GM12878 (cell line): Measurements from ENCODE around the gene TRIP4. TPM values are rescaled to one million over a fixed set of nuclear protein-coding genes. Genes with fewer than 3 reads are reported as not detected.

Experiments
- ATAC-seq: fragments of 200-7000 bp; cut with Tn5 transposase; 3 replicates; pipeline ENCODE4 v1.9.1; 2020; ENCODE audit warnings: mild to moderate bottlenecking, moderate library complexity
- BruUV-seq: library from RNA; stranded (reverse); fragments of 400-500 nt; replicated peaks from 2 replicates; lab custom pipeline; 2021; lab: Mats Ljungman, UMichigan
- CTCF ChIA-PET: fragments of 300-600 bp; sonication (Branson Sonifier 250); formaldehyde crosslinking; extraction: SDS; loops from one replicate; lab custom pipeline; 2021; ENCODE audit warnings: inconsistent platforms; lab: Yijun Ruan, JAX
- POLR2A ChIA-PET: fragments of 350-600 bp; formaldehyde crosslinking; extraction: SDS; loops from one replicate; lab custom pipeline; 2021; ENCODE audit warnings: inconsistent platforms; lab: Charles Lee
- RAD21 ChIA-PET: fragments of 300-600 bp; sonication (Branson Sonifier 250); formaldehyde crosslinking; loops from one replicate; lab custom pipeline; 2023; ENCODE audit warnings: antibody characterized with exemption; ENCODE audit not compliant: unreplicated experiment; lab: Charles Lee
- SMC1A ChIA-PET: fragments of 300-600 bp; sonication (Branson Sonifier 250); formaldehyde crosslinking; loops from one replicate; lab custom pipeline; 2023; ENCODE audit not compliant: unreplicated experiment, uncharacterized antibody; lab: Charles Lee
- DNase-seq: peaks from one replicate; pipeline ENCODE4 v3.0.0-alpha.2; 2011; ENCODE audit warnings: low read depth, low spot score
- FAIRE-seq: peaks from 3 replicates; lab custom pipeline; 2011; peaks lifted over from hg19 to GRCh38; lab: Jason Lieb, UNC
- H2AFZ ChIP-seq: 2 replicates; pipeline ENCODE4 v1.6.0; 2011; ENCODE audit warnings: low read depth, low read length, control low read depth; ENCODE audit not compliant: control insufficient read depth
- H3K27ac ChIP-seq: 2 replicates; pipeline ENCODE4 v1.5.1; 2011; ENCODE audit warnings: control low read depth; ENCODE audit not compliant: control insufficient read depth, insufficient read depth
- H3K27me3 ChIP-seq, 2 experiments: replicated peaks in 1 of 2; 2 replicates each; pipeline versions ENCODE4 v1.6.0 to v1.6.1; 2011; ENCODE audit warnings: low read length in 1 of 2; ENCODE audit not compliant: control insufficient read depth in 2 of 2, insufficient read depth in 2 of 2
- H3K36me3 ChIP-seq, 2 experiments: 2 replicates each; pipeline ENCODE4 v1.5.1; 2011; ENCODE audit warnings: low read length in 1 of 2; ENCODE audit not compliant: control insufficient read depth in 2 of 2, insufficient read depth in 2 of 2
- H3K4me1 ChIP-seq: 2 replicates; pipeline ENCODE4 v1.6.1; 2011; ENCODE audit warnings: mild to moderate bottlenecking, low read length, moderate library complexity, mixed read lengths; ENCODE audit not compliant: control insufficient read depth, insufficient read depth
- H3K4me2 ChIP-seq: 2 replicates; pipeline ENCODE4 v1.6.0; 2011; ENCODE audit warnings: control low read depth; ENCODE audit not compliant: control insufficient read depth, insufficient read depth
- H3K4me3 ChIP-seq: fragments of 200-600 bp; sonication (generic); 2 replicates; pipeline ENCODE4 v1.5.1; 2016
- H3K79me2 ChIP-seq: 2 replicates; pipeline ENCODE4 v1.6.0; 2011; ENCODE audit warnings: low read length; ENCODE audit not compliant: control insufficient read depth, insufficient read depth
- H3K9ac ChIP-seq: 2 replicates; pipeline ENCODE4 v1.8.0; 2011; ENCODE audit warnings: low read length, control low read depth, mixed read lengths; ENCODE audit not compliant: control insufficient read depth, insufficient read depth
- H3K9me3 ChIP-seq: replicated peaks from 3 replicates; pipeline ENCODE4 v1.5.1; 2011; ENCODE audit warnings: mild to moderate bottlenecking, low read length; ENCODE audit not compliant: control insufficient read depth, insufficient read depth
- H4K20me1 ChIP-seq: 2 replicates; pipeline ENCODE4 v1.6.0; 2011; ENCODE audit not compliant: control insufficient read depth, insufficient read depth
- E4F1 ChIP-seq: fragments of 450-650 bp; IDR thresholded peaks from 2 replicates; pipeline ENCODE4 v1.6.1; 2018; ENCODE audit warnings: borderline replicate concordance, mild to moderate bottlenecking; ENCODE audit not compliant: partially characterized antibody
- POU2F2 ChIP-seq: IDR thresholded peaks from 3 replicates; pipeline ENCODE4 v1.6.1; 2011; ENCODE audit warnings: low read depth, mild to moderate bottlenecking, low read length, borderline replicate concordance
- ZBTB11 ChIP-seq: fragments of 450-650 bp; formaldehyde crosslinking; IDR thresholded peaks from 2 replicates; pipeline ENCODE4 v1.5.0; 2022; ENCODE audit warnings: mild to moderate bottlenecking, missing genetic modification characterization
- ZNF687 ChIP-seq: fragments of 450-650 bp; IDR thresholded peaks from 2 replicates; pipeline ENCODE4 v1.6.1; 2017; ENCODE audit warnings: mild to moderate bottlenecking, moderate library complexity
- in situ Hi-C: fragments of 300-500 bp; cut with MboI; formaldehyde crosslinking; loops from 9 replicates; pipeline ENCODE4 v1.14.3; 2018; ENCODE audit warnings: mixed read lengths
- intact Hi-C: fragments of 100-400 bp; cut with micrococcal nuclease; formaldehyde crosslinking; loops from one replicate; pipeline ENCODE4 v1.14.2; 2022; ENCODE audit not compliant: unreplicated experiment
- polyA plus RNA-seq, 11 experiments: library from polyadenylated mRNA; depleted of rRNA in 4 of 11; unstranded in 6 of 11; stranded (reverse) in 5 of 11; fragments of >200 nt; fragmentation: Nextera tagmentation in 4 of 11; fragmentation: Illumina TruSeq in 1 of 11; extraction: Ambion mirVana in 4 of 11; extraction: Trizol in 1 of 11; gene quantifications; 1 replicate in 1 of 11; 2 replicates in 10 of 11; pipeline versions ENCODE4 v1.2.1 to v1.2.3, GENCODE V29; 2011 to 2016; ENCODE audit warnings: inconsistent platforms in 2 of 11, missing spikeins in 2 of 11, low read depth in 1 of 11
- total RNA-seq, 4 experiments: library from RNA; depleted of rRNA in 3 of 4; stranded (reverse); fragments of >200 nt in 3 of 4; fragmentation: Illumina TruSeq in 1 of 4; extraction: Trizol in 1 of 4; gene quantifications; 2 replicates each; pipeline versions ENCODE4 v1.2.1 to v1.2.3, GENCODE V29; 2013 to 2021

TRIP4 gene
- total and polyA plus RNA-seq, 10 of the 15 experiments (the other 5 are each of a cell fraction or from before 2014, with no cell fraction given): 6.4 to 24.5 (median 20.0) TPM

- no peak for TF ChIP-seq E4F1
- TF ChIP-seq, all 136 proteins: peak for 6
Measured at GRCh38 chr15:64426845-64427465, 39.3 kb downstream of the TRIP4 start (continued).

GRCh38 chr15:64429448-64429847, 41.8 kb downstream of the TRIP4 start:
- in situ Hi-C loops: no loop called here
- intact Hi-C loops: loop anchor here (5.0 to 10.0 kb wide), 2 partner anchors 205 to 223 kb away; no protein-coding TSS in a partner anchor
- peak; percentile 65 for ATAC-seq
- Histone ChIP-seq H3K4me3 (peak overlapping the region; percentile 6; the same call in 1 of the 2 replicates), H3K36me3 (peaks cover 0 to 6% of the 10 kb centered on the region in 2 experiments; a peak in 2 of 4 replicates), H2AFZ (peak overlapping the region; percentile 44), H3K79me2 (no peaks in the 10 kb centered on the region), H4K20me1 (no peaks in the 10 kb centered on the region), H3K9me3 (no peaks in the 10 kb centered on the region), H3K9ac (no peak overlapping the region; the same call in 1 of the 2 replicates)
- ChIA-PET CTCF (interaction anchor here (0.9 to 3.9 kb wide), 4 partner anchors 19 to 381 kb away, joined by 3 to 60 read pairs (median 4); no protein-coding TSS in a partner anchor), SMC1A (interaction anchor here (0.6 to 4.9 kb wide), 11 partner anchors 23 to 252 kb away, joined by 3 to 49 read pairs (median 6); partner anchors contain the start of gene ZNF609), RAD21 (interaction anchor here (1.4 to 2.9 kb wide), 5 partner anchors 27 to 223 kb away, joined by 6 to 39 read pairs (median 16); no protein-coding TSS in a partner anchor), POLR2A (interaction anchor here (1.2 kb wide), 1 partner anchor 34 kb away, joined by 3 read pairs; no protein-coding TSS in a partner anchor)
- no peak for FAIRE-seq
- BruUV-seq: no TSS peak
- TF ChIP-seq ZBTB11 (CRISPR knock-in tag): no peak
- TF ChIP-seq ZNF687: peak; percentile 25; the same call in 1 of the 2 replicates
- 0 out of 3 replicates have a peak, but pooled peaks have one; percentile 30 for TF ChIP-seq POU2F2
- TF ChIP-seq, all 136 proteins: peak for 2
- DNase-seq: no peak
- Histone ChIP-seq H3K27ac (peak overlapping the region; percentile 87), H3K4me1 (peaks cover 22% of the 10 kb centered on the region), H3K27me3 (no peaks in the 10 kb centered on the region), H3K4me2 (peak overlapping the region; percentile 71)
